HFF-Myc (cell line): Measurements from ENCODE around the gene UMOD.

ENCODE experiments used
- DNase-seq: peaks from one replicate; pipeline ENCODE4 v3.0.0-alpha.2; 2011; ENCODE audit warnings: low read depth; ENCODE audit errors: extremely low read depth
- H3K4me3 ChIP-seq: replicated peaks from 2 replicates; pipeline ENCODE4 v1.5.1; 2011; ENCODE audit warnings: low read depth, mild to moderate bottlenecking, control low read depth, low read length
- CTCF ChIP-seq: IDR thresholded peaks from 2 replicates; pipeline ENCODE4 v1.5.1; 2012; ENCODE audit warnings: mild to moderate bottlenecking, low read depth, low read length, control low read depth; ENCODE audit errors: missing control alignments

Gene UMOD

GRCh38 chr16:20333120-20333519 lies 19.4 kb downstream of the UMOD start:
- H3K4me3 ChIP-seq = no peak overlapping the region
- TF ChIP-seq CTCF = no peak
- no peak for DNase-seq

- TF ChIP-seq CTCF = no peak
- H3K4me3 ChIP-seq = no peak overlapping the region
- DNase-seq = no peak
These were observed 20.1 kb downstream of the UMOD start for GRCh38 chr16:20332411-20332810.

- H3K4me3 ChIP-seq = no peak overlapping the region
- no peak for TF ChIP-seq CTCF
- no peak for DNase-seq
These were observed 20.9 kb downstream of the UMOD start for GRCh38 chr16:20331635-20332034.

- H3K4me3 ChIP-seq = no peak overlapping the region
- TF ChIP-seq CTCF = no peak
These were observed 22.9 kb downstream of the UMOD start for GRCh38 chr16:20329392-20330138.

GRCh38 chr16:20327444-20328041 lies 25.0 kb downstream of the UMOD start, which contains the start of gene GP2:
TSS of gene GP2 (minus strand) at chr16:20327513. CDS start at chr16:20326431, 1,082 bp downstream.
- no peak for TF ChIP-seq CTCF
- DNase-seq = no peak
- no peak within 1 kb of the TSS for H3K4me3 ChIP-seq

More at GRCh38 chr16:20329392-20330138, 22.9 kb downstream of the UMOD start:
- no peak for DNase-seq

GRCh38 chr16:20326321-20326720 lies 26.2 kb downstream of the UMOD start:
- H3K4me3 ChIP-seq = no peak overlapping the region
- no peak for DNase-seq
- TF ChIP-seq CTCF = no peak
